SH-SY5Y (cell line): ENCODE measurements around the gene GH2.

Experiments
- GATA2 ChIP-seq: IDR thresholded peaks from 2 replicates; pipeline ENCODE4 v1.6.1; 2011; ENCODE audit warnings: mild to moderate bottlenecking, low read depth, low read length
- GATA3 ChIP-seq: IDR thresholded peaks from 2 replicates; pipeline ENCODE4 v1.6.1; 2011; ENCODE audit warnings: low read depth, mild to moderate bottlenecking, low read length, moderate library complexity

GRCh38 chr17:63854709-63855108, 27.0 kb downstream of the GH2 start:
- TF ChIP-seq GATA3 (no peak), GATA2 (no peak)
